LNCAP (cell line): Measurements from ENCODE around the gene GOLGA6L24.
"Not testable (repeated sequence)": the region's sequence is repeated elsewhere in the genome, so short reads cannot be mapped to it uniquely, and the experiment has no call there.

Source experiments
- TF ChIP-seq, protein P1 (sequence below): fragments of 450-650 bp; IDR thresholded peaks from 2 replicates; pipeline ENCODE4 v1.5.1; 2017; ENCODE audit warnings: mild to moderate bottlenecking

GOLGA6L24 gene

GRCh38 chr15:28357984-28358383 lies at the start of gene GOLGA6L24:
Gene GOLGA6L24 (minus strand): TSS chr15:28358084. CDS start chr15:28358023, 61 bp downstream.
- TF ChIP-seq, protein P1, sequence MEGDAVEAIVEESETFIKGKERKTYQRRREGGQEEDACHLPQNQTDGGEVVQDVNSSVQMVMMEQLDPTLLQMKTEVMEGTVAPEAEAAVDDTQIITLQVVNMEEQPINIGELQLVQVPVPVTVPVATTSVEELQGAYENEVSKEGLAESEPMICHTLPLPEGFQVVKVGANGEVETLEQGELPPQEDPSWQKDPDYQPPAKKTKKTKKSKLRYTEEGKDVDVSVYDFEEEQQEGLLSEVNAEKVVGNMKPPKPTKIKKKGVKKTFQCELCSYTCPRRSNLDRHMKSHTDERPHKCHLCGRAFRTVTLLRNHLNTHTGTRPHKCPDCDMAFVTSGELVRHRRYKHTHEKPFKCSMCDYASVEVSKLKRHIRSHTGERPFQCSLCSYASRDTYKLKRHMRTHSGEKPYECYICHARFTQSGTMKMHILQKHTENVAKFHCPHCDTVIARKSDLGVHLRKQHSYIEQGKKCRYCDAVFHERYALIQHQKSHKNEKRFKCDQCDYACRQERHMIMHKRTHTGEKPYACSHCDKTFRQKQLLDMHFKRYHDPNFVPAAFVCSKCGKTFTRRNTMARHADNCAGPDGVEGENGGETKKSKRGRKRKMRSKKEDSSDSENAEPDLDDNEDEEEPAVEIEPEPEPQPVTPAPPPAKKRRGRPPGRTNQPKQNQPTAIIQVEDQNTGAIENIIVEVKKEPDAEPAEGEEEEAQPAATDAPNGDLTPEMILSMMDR, result not testable (repeated sequence)

GRCh38 chr15:28378364-28378763 lies 20.5 kb upstream of the GOLGA6L24 start, which contains the start of gene GOLGA8F:
Gene GOLGA8F (plus strand): TSS chr15:28378664. CDS start chr15:28378762, 98 bp downstream.
- TF ChIP-seq, protein P1, result not testable (repeated sequence)

GRCh38 chr15:28322129-28322588 lies 35.7 kb downstream of the GOLGA6L24 start, which contains the start of gene HERC2:
Gene HERC2 (minus strand): TSS chr15:28322179. CDS start chr15:28321433, 746 bp downstream.
- TF ChIP-seq, protein P1, result not testable (repeated sequence)
